Stomach smooth muscle (tissue), 2 donors: ENCODE data around the gene BACH2.

ENCODE experiments used
- H3K27ac ChIP-seq: one replicate; pipeline ENCODE4 v1.7.0; 2013; ENCODE audit warnings: mild to moderate bottlenecking, low read length, inconsistent platforms
- H3K27me3 ChIP-seq, 2 donors: one replicate each; pipeline ENCODE4 v1.7.0; 2013; ENCODE audit warnings: low read length in 2 of 2; ENCODE audit not compliant: insufficient read depth in 2 of 2, control insufficient read depth in 1 of 2
- H3K36me3 ChIP-seq, 2 donors: one replicate each; pipeline ENCODE4 v1.7.0; 2013; ENCODE audit warnings: low read length in 2 of 2; ENCODE audit not compliant: control insufficient read depth in 2 of 2, insufficient read depth in 2 of 2
- H3K4me1 ChIP-seq: one replicate; pipeline ENCODE4 v1.7.0; 2013; ENCODE audit warnings: low read length; ENCODE audit not compliant: control insufficient read depth, insufficient read depth
- H3K4me3 ChIP-seq, 2 donors: one replicate each; pipeline ENCODE4 v1.7.0; 2013; ENCODE audit warnings: low read length in 2 of 2
- H3K9ac ChIP-seq, 2 donors: one replicate each; pipeline ENCODE4 v1.7.0; 2013; ENCODE audit warnings: low read length in 2 of 2, mild to moderate bottlenecking in 1 of 2
- H3K9me3 ChIP-seq, 2 donors: one replicate each; pipeline ENCODE4 v1.7.0; 2013; ENCODE audit warnings: low read length in 2 of 2; ENCODE audit not compliant: control insufficient read depth in 2 of 2
- donor health status: healthy.
- donor health status: Pancreatic carcinoma.

BACH2 gene

DNA sequence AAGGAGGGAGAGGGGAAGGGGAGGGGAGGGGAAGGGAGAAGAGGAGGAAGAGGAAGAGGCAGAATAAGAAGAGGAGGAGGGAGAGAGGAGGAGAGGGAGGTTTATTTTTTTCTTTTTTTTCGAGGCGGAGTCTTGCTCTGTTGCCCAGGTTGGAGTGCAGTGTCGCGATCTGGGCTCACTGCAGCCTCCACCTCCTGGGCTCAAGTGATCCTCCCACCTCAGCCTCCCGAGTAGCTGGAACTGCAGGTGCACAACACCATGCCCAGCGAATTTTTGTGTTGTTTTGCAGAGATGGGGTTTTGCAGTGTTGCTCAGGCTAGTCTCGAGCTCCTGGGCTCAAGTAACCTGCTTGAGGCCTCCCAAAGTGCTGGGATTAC is 408.5 kb downstream of the BACH2 start:
- no peak overlapping the region for H3K4me3 ChIP-seq
- H3K27me3 ChIP-seq, result peaks cover 7 to 12% of the 10 kb centered on the region in 2 donors
- H3K27ac ChIP-seq, result no peak overlapping the region
- no peak overlapping the region for H3K9ac ChIP-seq
- H3K4me1 ChIP-seq, result no peaks in the 10 kb centered on the region
- H3K36me3 ChIP-seq, result no peaks in the 10 kb centered on the region
- no peaks in the 10 kb centered on the region for H3K9me3 ChIP-seq

GRCh38 chr6:89887452-89888137 is 409.0 kb downstream of the BACH2 start:
- no peaks in the 10 kb centered on the region for H3K4me1 ChIP-seq
- no peak overlapping the region for H3K27ac ChIP-seq
- H3K4me3 ChIP-seq, result no peak overlapping the region
- H3K9me3 ChIP-seq, result no peaks in the 10 kb centered on the region
- peaks cover 7 to 12% of the 10 kb centered on the region in 2 donors for H3K27me3 ChIP-seq
- H3K9ac ChIP-seq, result no peak overlapping the region
- H3K36me3 ChIP-seq, result no peaks in the 10 kb centered on the region

- Histone ChIP-seq H3K27ac (no peak overlapping the region), H3K27me3 (peaks cover 7 to 12% of the 10 kb centered on the region in 2 donors), H3K9ac (no peak overlapping the region), H3K4me3 (no peak overlapping the region), H3K36me3 (no peaks in the 10 kb centered on the region), H3K9me3 (no peaks in the 10 kb centered on the region), H3K4me1 (no peaks in the 10 kb centered on the region)
Observed at GRCh38 chr6:89886378-89887120, 410.1 kb downstream of the BACH2 start.
